ENCODE measurements around the gene TRAP1. TPM values are rescaled to one million over a fixed set of nuclear protein-coding genes. Genes with fewer than 3 reads are reported as not detected.

Gene TRAP1
- total and polyA plus RNA-seq, 12 donors: 59.8 to 113 (median 87.9) TPM

DNA sequence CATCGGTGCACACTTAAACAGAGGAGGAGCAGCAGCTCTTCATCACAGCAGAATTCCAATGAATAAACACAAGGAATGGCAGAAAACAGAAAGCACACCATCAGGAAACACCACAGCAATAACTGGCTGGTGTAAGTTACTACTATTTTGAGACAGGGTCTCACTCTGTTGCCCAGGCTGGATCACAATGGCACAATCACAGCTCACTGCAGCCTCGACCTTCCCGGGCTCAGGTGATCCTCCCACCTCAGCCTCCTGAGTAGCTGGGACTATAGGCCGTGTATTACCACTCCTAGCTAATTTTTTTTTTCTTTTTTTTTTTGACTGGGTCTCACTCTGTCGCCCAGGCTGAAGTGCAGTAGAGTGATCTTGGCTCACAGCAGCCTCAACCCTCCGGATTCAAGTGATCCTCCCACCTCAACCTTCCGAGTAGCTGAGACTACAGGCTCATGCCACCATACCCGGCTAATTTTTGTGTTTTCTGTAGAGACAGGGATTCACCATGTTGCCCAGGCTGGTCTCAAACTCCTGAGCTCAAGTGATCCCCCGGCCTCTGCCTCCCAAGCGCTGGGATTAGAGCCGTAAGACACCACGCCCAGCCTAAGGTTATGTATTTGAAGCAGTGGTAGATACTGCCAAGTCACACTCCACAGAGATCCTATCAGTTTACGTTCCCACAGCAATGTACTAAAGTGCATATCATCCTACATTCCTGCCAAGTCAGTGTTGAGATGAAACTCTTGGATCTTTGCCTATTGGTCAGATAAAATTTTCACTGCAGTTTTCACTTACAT is 20.7 kb downstream of the TRAP1 start:
- no peaks in the 10 kb centered on the region for H3K4me1 ChIP-seq (replicated peaks in 1 of 2)
- intact Hi-C loops (cut with DNase I): no loop called here
- TF ChIP-seq POLR2A (IDR thresholded peaks at IDR 0.05): no peak
- TF ChIP-seq, protein P1, sequence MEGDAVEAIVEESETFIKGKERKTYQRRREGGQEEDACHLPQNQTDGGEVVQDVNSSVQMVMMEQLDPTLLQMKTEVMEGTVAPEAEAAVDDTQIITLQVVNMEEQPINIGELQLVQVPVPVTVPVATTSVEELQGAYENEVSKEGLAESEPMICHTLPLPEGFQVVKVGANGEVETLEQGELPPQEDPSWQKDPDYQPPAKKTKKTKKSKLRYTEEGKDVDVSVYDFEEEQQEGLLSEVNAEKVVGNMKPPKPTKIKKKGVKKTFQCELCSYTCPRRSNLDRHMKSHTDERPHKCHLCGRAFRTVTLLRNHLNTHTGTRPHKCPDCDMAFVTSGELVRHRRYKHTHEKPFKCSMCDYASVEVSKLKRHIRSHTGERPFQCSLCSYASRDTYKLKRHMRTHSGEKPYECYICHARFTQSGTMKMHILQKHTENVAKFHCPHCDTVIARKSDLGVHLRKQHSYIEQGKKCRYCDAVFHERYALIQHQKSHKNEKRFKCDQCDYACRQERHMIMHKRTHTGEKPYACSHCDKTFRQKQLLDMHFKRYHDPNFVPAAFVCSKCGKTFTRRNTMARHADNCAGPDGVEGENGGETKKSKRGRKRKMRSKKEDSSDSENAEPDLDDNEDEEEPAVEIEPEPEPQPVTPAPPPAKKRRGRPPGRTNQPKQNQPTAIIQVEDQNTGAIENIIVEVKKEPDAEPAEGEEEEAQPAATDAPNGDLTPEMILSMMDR (IDR thresholded peaks at IDR 0.05): no peak
- H3K27ac ChIP-seq: no peak overlapping the region
- DNase-seq: no peak
- H3K9me3 ChIP-seq (replicated peaks in 1 of 3): no peaks in the 10 kb centered on the region
- H3K27me3 ChIP-seq: no peaks in the 10 kb centered on the region
- no peaks in the 10 kb centered on the region for H3K36me3 ChIP-seq (replicated peaks in 1 of 2)
- no peak overlapping the region for H3K4me3 ChIP-seq
- 82 to 88% (median 87%) methylated on average over 13 of the region's 13 CpGs for WGBS, 4 donors

DNA sequence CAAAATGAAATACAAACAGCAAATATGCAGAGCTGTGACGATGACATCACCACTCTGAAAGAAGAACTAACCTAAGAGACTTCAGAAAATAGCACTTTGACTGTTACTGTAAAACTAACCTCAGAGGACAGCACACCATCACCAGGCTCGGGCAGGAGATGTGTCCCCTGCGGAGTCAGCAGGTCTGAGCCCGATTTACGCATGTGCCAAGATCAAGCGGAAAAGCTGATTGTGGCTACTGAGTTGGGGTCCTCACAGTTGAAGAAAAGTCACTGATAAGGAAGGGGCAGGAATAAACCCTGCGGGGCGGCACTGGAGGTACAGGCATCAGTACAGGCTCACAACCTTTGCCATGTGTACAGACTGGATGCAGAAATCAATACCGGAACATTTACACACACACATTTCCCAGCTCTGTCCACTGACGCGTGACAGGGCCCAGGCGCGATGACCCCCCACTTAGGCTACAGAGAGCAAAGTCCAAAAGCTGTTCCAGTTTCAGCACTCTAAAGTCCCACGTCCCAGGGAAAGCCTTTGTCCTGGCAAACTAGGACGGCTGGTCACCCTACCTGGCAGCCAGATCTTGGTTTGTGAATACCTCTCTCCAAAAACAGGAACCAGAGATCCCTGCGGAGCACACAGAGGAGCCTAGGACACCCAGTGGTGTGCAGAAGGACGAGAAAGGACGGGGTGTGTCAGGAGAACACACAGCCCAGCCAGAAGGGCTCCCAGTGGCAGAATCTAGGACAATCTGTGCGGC is 21.5 kb downstream of the TRAP1 start:
- 86 to 89% (median 88%) methylated on average over 14 to 19 of the region's 19 CpGs for WGBS, 4 donors
- intact Hi-C loops (cut with DNase I): no loop called here

DNA sequence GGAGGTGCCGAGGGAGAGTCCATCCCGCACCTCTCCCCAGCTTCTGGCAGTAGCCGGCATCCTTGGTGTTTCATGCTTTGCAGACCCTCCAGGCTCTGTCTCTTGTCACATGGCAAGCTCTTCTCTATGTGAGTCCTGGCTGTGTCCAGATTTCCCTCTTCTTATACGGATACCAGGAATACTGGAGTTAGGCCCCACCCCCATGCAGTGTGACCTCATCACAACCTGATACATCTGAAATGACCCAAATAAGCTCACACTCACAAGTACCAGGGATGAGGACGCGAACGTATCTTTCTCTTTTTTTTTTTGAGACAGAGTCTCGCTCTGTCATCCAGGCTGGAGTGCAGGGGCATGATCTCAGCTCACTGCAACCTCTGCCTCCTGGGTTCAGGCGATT is 23.3 kb downstream of the TRAP1 start:
- no peak for DNase-seq
- 77 to 95% (median 91%) methylated on average over 9 of the region's 9 CpGs for WGBS, 4 donors
- TF ChIP-seq, protein P1 (IDR thresholded peaks at IDR 0.05): no peak
- no peak for TF ChIP-seq POLR2A (IDR thresholded peaks at IDR 0.05)
- H3K9me3 ChIP-seq (replicated peaks in 1 of 3): no peaks in the 10 kb centered on the region
- H3K4me1 ChIP-seq (replicated peaks in 1 of 2): peaks cover 4 to 8% of the 10 kb centered on the region in 2 donors
- no peaks in the 10 kb centered on the region for H3K27me3 ChIP-seq
- H3K27ac ChIP-seq: no peak overlapping the region
- intact Hi-C loops (cut with DNase I): loop anchor here in 1 of 2 donors (5.0 kb wide), 1 partner anchor 183 kb away; no protein-coding TSS in a partner anchor
- H3K4me3 ChIP-seq: no peak overlapping the region
- no peaks in the 10 kb centered on the region for H3K36me3 ChIP-seq (replicated peaks in 1 of 2)

More for the DNA sequence above, 21.5 kb downstream of the TRAP1 start:
- H3K4me3 ChIP-seq: no peak overlapping the region
- no peaks in the 10 kb centered on the region for H3K9me3 ChIP-seq (replicated peaks in 1 of 3)
- no peak overlapping the region for H3K27ac ChIP-seq
- TF ChIP-seq, protein P1 (IDR thresholded peaks at IDR 0.05): no peak
- no peak for TF ChIP-seq POLR2A (IDR thresholded peaks at IDR 0.05)
- DNase-seq: no peak
- H3K36me3 ChIP-seq (replicated peaks in 1 of 2): no peaks in the 10 kb centered on the region
- H3K4me1 ChIP-seq (replicated peaks in 1 of 2): peaks cover 3 to 5% of the 10 kb centered on the region in 2 donors
- no peaks in the 10 kb centered on the region for H3K27me3 ChIP-seq

DNA sequence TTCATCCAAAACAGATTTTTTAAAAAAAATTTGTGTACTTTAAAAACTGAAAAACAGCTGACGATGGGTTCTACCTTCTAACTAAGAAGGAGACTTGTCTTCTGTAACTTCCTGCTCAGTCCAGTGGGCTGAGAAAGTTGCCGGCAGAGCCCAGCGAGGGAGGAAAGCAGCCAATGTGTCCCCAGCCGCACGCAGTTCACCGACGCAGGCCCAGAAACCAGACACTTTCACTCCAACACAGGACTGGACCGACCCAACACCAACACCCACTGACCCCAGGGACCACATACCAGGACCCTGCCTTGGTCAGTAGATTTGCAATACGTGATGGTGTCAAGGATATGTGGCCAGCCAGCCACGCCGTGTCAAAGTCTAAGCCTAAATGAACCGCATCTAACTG is 25.6 kb downstream of the TRAP1 start:
- H3K27ac ChIP-seq: no peak overlapping the region
- WGBS, 4 donors: 87 to 96% (median 95%) methylated on average over 12 of the region's 12 CpGs
- intact Hi-C loops (cut with DNase I): loop anchor here in 1 of 2 donors (5.0 kb wide), 1 partner anchor 186 kb away; no protein-coding TSS in a partner anchor
- H3K9me3 ChIP-seq (replicated peaks in 1 of 3): no peaks in the 10 kb centered on the region
- no peak for DNase-seq
- peaks cover 0 to 15% of the 10 kb centered on the region in 2 donors for H3K36me3 ChIP-seq (replicated peaks in 1 of 2)
- H3K4me3 ChIP-seq: no peak overlapping the region
- no peaks in the 10 kb centered on the region for H3K27me3 ChIP-seq
- H3K4me1 ChIP-seq (replicated peaks in 1 of 2): peaks cover 4 to 8% of the 10 kb centered on the region in 2 donors
- TF ChIP-seq, protein P1 (IDR thresholded peaks at IDR 0.05): no peak
- no peak for TF ChIP-seq POLR2A (IDR thresholded peaks at IDR 0.05)

Data from adrenal gland (tissue), 12 donors.